Activated T-cell treated with anti-CD3 and anti-CD28 coated beads, Interleukin-2, amount 50 U/mL, for 4 hours (primary cell): ENCODE measurements around the gene GRIA1. TPM values are rescaled to one million over a fixed set of nuclear protein-coding genes. Genes with fewer than 3 reads are reported as not detected.

Experiments
- ATAC-seq, 2 donors: fragments of 200-7000 bp; cut with Tn5 transposase; one replicate each; pipeline ENCODE4 v1.10.0; 2021
- DNase-seq: peaks from one replicate; pipeline ENCODE4 v3.0.0-alpha.2; 2020
- H3K27me3 Mint-ChIP-seq: one replicate; pipeline ENCODE4 v1.8.0; 2021; ENCODE audit warnings: low read depth, mixed read lengths
- H3K36me3 Mint-ChIP-seq: one replicate; pipeline ENCODE4 v1.8.0; 2022; ENCODE audit warnings: mixed read lengths; ENCODE audit not compliant: insufficient read depth
- H3K4me1 Mint-ChIP-seq: one replicate; pipeline ENCODE4 v1.8.0; 2021; ENCODE audit warnings: low read depth, mixed read lengths
- H3K4me3 Mint-ChIP-seq: one replicate; pipeline ENCODE4 v1.8.0; 2021; ENCODE audit warnings: mild to moderate bottlenecking, moderate library complexity, mixed read lengths
- H3K9me3 Mint-ChIP-seq: one replicate; pipeline ENCODE4 v1.8.0; 2021; ENCODE audit warnings: mixed read lengths
- total RNA-seq, 3 donors: library from RNA; stranded (reverse); gene quantifications; one replicate each; pipeline ENCODE4 v1.2.1, GENCODE V29; 2021

The GRIA1 gene
- total RNA-seq, 3 donors from 2014 or later: not detected

- no peak for DNase-seq
- H3K4me3 Mint-ChIP-seq: no peak overlapping the region
- no peak for ATAC-seq
- H3K9me3 Mint-ChIP-seq: no peaks in the 10 kb centered on the region
- peaks cover 2% of the 10 kb centered on the region for H3K27me3 Mint-ChIP-seq
- no peaks in the 10 kb centered on the region for H3K4me1 Mint-ChIP-seq
- H3K36me3 Mint-ChIP-seq: no peaks in the 10 kb centered on the region
Observed at GRCh38 chr5:153544706-153545105, 54.2 kb downstream of the GRIA1 start.

- DNase-seq: no peak
- Mint-ChIP-seq H3K27me3 (no peaks in the 10 kb centered on the region), H3K4me3 (no peak overlapping the region), H3K9me3 (no peaks in the 10 kb centered on the region), H3K36me3 (no peaks in the 10 kb centered on the region), H3K4me1 (no peaks in the 10 kb centered on the region)
- ATAC-seq: no peak
Observed at GRCh38 chr5:153546566-153546965, 56.1 kb downstream of the GRIA1 start.

GRCh38 chr5:153551537-153552079 lies 61.1 kb downstream of the GRIA1 start:
- Mint-ChIP-seq H3K4me3 (no peak overlapping the region), H3K9me3 (no peaks in the 10 kb centered on the region), H3K36me3 (no peaks in the 10 kb centered on the region), H3K4me1 (peaks cover 11% of the 10 kb centered on the region), H3K27me3 (no peaks in the 10 kb centered on the region)
- DNase-seq (no peak), ATAC-seq (no peak)

- DNase-seq (no peak), ATAC-seq (no peak)
- Mint-ChIP-seq H3K27me3 (no peaks in the 10 kb centered on the region), H3K9me3 (no peaks in the 10 kb centered on the region), H3K36me3 (no peaks in the 10 kb centered on the region), H3K4me3 (no peak overlapping the region), H3K4me1 (peaks cover 11% of the 10 kb centered on the region)
Observed at GRCh38 chr5:153552886-153553285, 62.4 kb downstream of the GRIA1 start.

GRCh38 chr5:153555420-153556114 lies 65.1 kb downstream of the GRIA1 start:
- no peaks in the 10 kb centered on the region for H3K9me3 Mint-ChIP-seq
- DNase-seq (no peak), ATAC-seq (no peak)
- no peaks in the 10 kb centered on the region for H3K27me3 Mint-ChIP-seq
- H3K4me3 Mint-ChIP-seq: no peak overlapping the region
- H3K36me3 Mint-ChIP-seq: no peaks in the 10 kb centered on the region
- H3K4me1 Mint-ChIP-seq: peaks cover 11% of the 10 kb centered on the region

GRCh38 chr5:153558957-153559356 lies 68.5 kb downstream of the GRIA1 start:
- H3K27me3 Mint-ChIP-seq: no peaks in the 10 kb centered on the region

GRCh38 chr5:153559926-153560325 lies 69.5 kb downstream of the GRIA1 start:
- ATAC-seq (no peak), DNase-seq (no peak)
- Mint-ChIP-seq H3K4me3 (no peak overlapping the region), H3K27me3 (no peaks in the 10 kb centered on the region), H3K9me3 (no peaks in the 10 kb centered on the region), H3K36me3 (no peaks in the 10 kb centered on the region), H3K4me1 (peaks cover 11% of the 10 kb centered on the region)

More at GRCh38 chr5:153558957-153559356, 68.5 kb downstream of the GRIA1 start:
- H3K36me3 Mint-ChIP-seq: no peaks in the 10 kb centered on the region
- no peak overlapping the region for H3K4me3 Mint-ChIP-seq
- no peaks in the 10 kb centered on the region for H3K9me3 Mint-ChIP-seq
- ATAC-seq (no peak), DNase-seq (no peak)
- peaks cover 11% of the 10 kb centered on the region for H3K4me1 Mint-ChIP-seq

- no peak overlapping the region for H3K4me3 Mint-ChIP-seq
- no peaks in the 10 kb centered on the region for H3K27me3 Mint-ChIP-seq
- no peaks in the 10 kb centered on the region for H3K4me1 Mint-ChIP-seq
- no peaks in the 10 kb centered on the region for H3K36me3 Mint-ChIP-seq
- H3K9me3 Mint-ChIP-seq: peaks cover 3% of the 10 kb centered on the region
- ATAC-seq (no peak), DNase-seq (no peak)
Observed at GRCh38 chr5:153562189-153562588, 71.7 kb downstream of the GRIA1 start.

- ATAC-seq (no peak), DNase-seq (no peak)
- Mint-ChIP-seq H3K9me3 (peaks cover 3% of the 10 kb centered on the region), H3K27me3 (no peaks in the 10 kb centered on the region), H3K4me3 (no peak overlapping the region), H3K4me1 (no peaks in the 10 kb centered on the region), H3K36me3 (no peaks in the 10 kb centered on the region)
Observed at GRCh38 chr5:153565822-153566221, 75.4 kb downstream of the GRIA1 start.

- Mint-ChIP-seq H3K4me1 (no peaks in the 10 kb centered on the region), H3K4me3 (no peak overlapping the region), H3K36me3 (no peaks in the 10 kb centered on the region), H3K9me3 (peaks cover 3% of the 10 kb centered on the region), H3K27me3 (no peaks in the 10 kb centered on the region)
- ATAC-seq (no peak), DNase-seq (no peak)
Observed at GRCh38 chr5:153569036-153569435, 78.6 kb downstream of the GRIA1 start.

GRCh38 chr5:153571162-153571561 lies 80.7 kb downstream of the GRIA1 start:
- H3K9me3 Mint-ChIP-seq: peaks cover 3% of the 10 kb centered on the region

GRCh38 chr5:153572411-153573145 lies 82.1 kb downstream of the GRIA1 start:
- DNase-seq (no peak), ATAC-seq (no peak)
- Mint-ChIP-seq H3K27me3 (no peaks in the 10 kb centered on the region), H3K4me1 (no peaks in the 10 kb centered on the region), H3K9me3 (no peaks in the 10 kb centered on the region), H3K4me3 (no peak overlapping the region), H3K36me3 (no peaks in the 10 kb centered on the region)

More at GRCh38 chr5:153571162-153571561, 80.7 kb downstream of the GRIA1 start:
- Mint-ChIP-seq H3K27me3 (no peaks in the 10 kb centered on the region), H3K4me3 (no peak overlapping the region), H3K36me3 (no peaks in the 10 kb centered on the region), H3K4me1 (no peaks in the 10 kb centered on the region)
- ATAC-seq: no peak
- DNase-seq: no peak

- Mint-ChIP-seq H3K36me3 (no peaks in the 10 kb centered on the region), H3K27me3 (no peaks in the 10 kb centered on the region), H3K9me3 (no peaks in the 10 kb centered on the region), H3K4me3 (no peak overlapping the region), H3K4me1 (no peaks in the 10 kb centered on the region)
- DNase-seq (no peak), ATAC-seq (no peak)
Observed at GRCh38 chr5:153573326-153574033, 83.0 kb downstream of the GRIA1 start.

GRCh38 chr5:153584126-153584959 lies 93.9 kb downstream of the GRIA1 start:
- Mint-ChIP-seq H3K4me1 (no peaks in the 10 kb centered on the region), H3K36me3 (no peaks in the 10 kb centered on the region), H3K4me3 (no peak overlapping the region), H3K9me3 (no peaks in the 10 kb centered on the region), H3K27me3 (no peaks in the 10 kb centered on the region)
- no peak for DNase-seq
- ATAC-seq: no peak
